HepG2 (cell line): Measurements from ENCODE around the gene PDIA6. TPM values are rescaled to one million over a fixed set of nuclear protein-coding genes. Genes with fewer than 3 reads are reported as not detected.
"Not testable (repeated sequence)": the region's sequence is repeated elsewhere in the genome, so short reads cannot be mapped to it uniquely, and the experiment has no call there.

ENCODE experiments used
- HIVEP1 ChIP-seq: sonication (generic); formaldehyde crosslinking; IDR thresholded peaks from 2 replicates; pipeline ENCODE4 v1.4.0; 2020; ENCODE audit warnings: mild to moderate bottlenecking, missing genetic modification reagents
- IKZF5 ChIP-seq: IDR thresholded peaks from 2 replicates; pipeline ENCODE4 v1.6.1; 2018; ENCODE audit warnings: missing genetic modification reagents, mild to moderate bottlenecking, missing compliant biosample characterization
- KDM3A ChIP-seq: IDR thresholded peaks from 2 replicates; pipeline ENCODE4 v1.6.1; 2018; ENCODE audit warnings: low read depth, missing compliant biosample characterization
- MXD3 ChIP-seq: IDR thresholded peaks from 2 replicates; pipeline ENCODE4 v1.6.1; 2016; ENCODE audit warnings: mild to moderate bottlenecking, missing biosample characterization, missing genetic modification reagents
- NAIF1 ChIP-seq: sonication (generic); formaldehyde crosslinking; IDR thresholded peaks from 2 replicates; pipeline ENCODE4 v1.5.0; 2020; ENCODE audit warnings: mild to moderate bottlenecking, missing genetic modification reagents, borderline replicate concordance
- PATZ1 ChIP-seq: sonication (generic); formaldehyde crosslinking; IDR thresholded peaks from 2 replicates; pipeline ENCODE4 v1.4.0; 2020; ENCODE audit warnings: missing genetic modification reagents
- SOX6 ChIP-seq, 2 experiments: fragments of 450-650 bp in 1 of 2; sonication (generic) in 1 of 2; formaldehyde crosslinking in 1 of 2; IDR thresholded peaks; 2 replicates each; pipeline versions ENCODE4 v1.4.0 to v1.6.1; 2017 to 2020; ENCODE audit warnings: antibody characterized with exemption in 1 of 2, mild to moderate bottlenecking in 1 of 2, missing genetic modification reagents in 1 of 2
- ZBTB7B ChIP-seq: sonication (generic); formaldehyde crosslinking; IDR thresholded peaks from 2 replicates; pipeline ENCODE4 v1.4.0; 2020; ENCODE audit warnings: missing genetic modification reagents
- ZNF18 ChIP-seq: sonication (generic); formaldehyde crosslinking; IDR thresholded peaks from 2 replicates; pipeline ENCODE4 v1.8.0; 2022; ENCODE audit warnings: mild to moderate bottlenecking, missing genetic modification reagents; ENCODE audit not compliant: insufficient replicate concordance
- ZNF441 ChIP-seq: sonication (generic); formaldehyde crosslinking; IDR thresholded peaks from 2 replicates; pipeline ENCODE4 v1.7.0; 2021; ENCODE audit warnings: missing genetic modification reagents, borderline replicate concordance
- ZNF563 ChIP-seq: sonication (generic); formaldehyde crosslinking; IDR thresholded peaks from 2 replicates; pipeline ENCODE4 v1.8.0; 2022; ENCODE audit warnings: mild to moderate bottlenecking, moderate library complexity, missing genetic modification reagents
- ZNF609 ChIP-seq: sonication (generic); formaldehyde crosslinking; IDR thresholded peaks from 2 replicates; pipeline ENCODE4 v1.4.0; 2020; ENCODE audit warnings: mild to moderate bottlenecking, missing genetic modification reagents, borderline replicate concordance
- ZNF766 ChIP-seq: sonication (generic); formaldehyde crosslinking; IDR thresholded peaks from 2 replicates; pipeline ENCODE4 v1.5.0; 2020; ENCODE audit warnings: missing genetic modification reagents, borderline replicate concordance
- ZNF777 ChIP-seq: sonication (generic); formaldehyde crosslinking; IDR thresholded peaks from 2 replicates; pipeline ENCODE4 v1.4.0; 2020; ENCODE audit warnings: missing genetic modification reagents
- ZNF782 ChIP-seq: sonication (generic); formaldehyde crosslinking; IDR thresholded peaks from 2 replicates; pipeline ENCODE4 v1.4.0; 2020; ENCODE audit warnings: missing genetic modification reagents, mild to moderate bottlenecking, borderline replicate concordance
- ZZZ3 ChIP-seq: sonication (generic); formaldehyde crosslinking; IDR thresholded peaks from 2 replicates; pipeline ENCODE4 v1.4.0; 2020; ENCODE audit warnings: missing genetic modification reagents, mild to moderate bottlenecking, borderline replicate concordance
- polyA plus RNA-seq, 8 experiments: library from polyadenylated mRNA; depleted of rRNA in 3 of 8; stranded (reverse) in 7 of 8; unstranded in 1 of 8; fragments of >200 nt; fragmentation: Illumina TruSeq in 4 of 8; extraction: Trizol in 4 of 8; gene quantifications; 2 replicates each; pipeline versions ENCODE4 v1.2.1 to v1.2.3, GENCODE V29; 2011 to 2016; ENCODE audit warnings: low read depth in 4 of 8, missing spikeins in 1 of 8, mixed read lengths in 1 of 8; ENCODE audit not compliant: insufficient read depth in 1 of 8
- total RNA-seq, 5 experiments: library from RNA; depleted of rRNA; stranded (reverse); fragments of >200 nt; fragmentation: Illumina TruSeq; extraction: Trizol; gene quantifications; 2 replicates each; pipeline ENCODE4 v1.2.3, GENCODE V29; 2016; ENCODE audit warnings: low read depth in 1 of 5

The PDIA6 gene
- total and polyA plus RNA-seq, 2 of the 13 experiments (the other 11 are each of a cell fraction or from before 2014, with no cell fraction given) = 586 to 642 TPM

GRCh38 chr2:10813163-10814138, 866 bp upstream of the PDIA6 start (continued):
- TF ChIP-seq ZNF766 (CRISPR knock-in tag) = 0 out of 2 replicates have a peak, but pooled peaks have one; percentile 11
- peak; percentile 10; the same call in 1 of the 2 replicates for TF ChIP-seq ZNF777 (CRISPR knock-in tag)
- 0 out of 2 replicates have a peak, but pooled peaks have one; percentile 21 for TF ChIP-seq ZNF441
- peak; percentile 61; the same call in 1 of the 2 replicates for TF ChIP-seq HIVEP1 (CRISPR knock-in tag)
- 0 out of 2 replicates have a peak, but pooled peaks have one; percentile 18 for TF ChIP-seq ZNF563 (CRISPR knock-in tag)
- peak; percentile 51; the same call in 1 of the 2 replicates for TF ChIP-seq ZZZ3
- TF ChIP-seq PATZ1 (CRISPR knock-in tag) = peak; percentile 74
- 0 out of 2 replicates have a peak, but pooled peaks have one; percentile 25 for TF ChIP-seq ZNF609 (CRISPR knock-in tag)
- peak; percentile 15; the same call in 1 of the 2 replicates for TF ChIP-seq IKZF5
- not testable (repeated sequence) for TF ChIP-seq SOX6 (IDR thresholded peaks at IDR 0.05)
- TF ChIP-seq SOX6 (CRISPR knock-in tag; IDR thresholded peaks at IDR 0.05) = peak; percentile 25; the same call in 1 of the 2 replicates
- 0 out of 2 replicates have a peak, but pooled peaks have one; percentile 11 for TF ChIP-seq ZBTB7B
- TF ChIP-seq KDM3A (CRISPR knock-in tag) = 0 out of 2 replicates have a peak, but pooled peaks have one; percentile 5
- peak; percentile 66; the same call in 1 of the 2 replicates for TF ChIP-seq NAIF1
- peak; percentile 25 for TF ChIP-seq ZNF18 (CRISPR knock-in tag)
- TF ChIP-seq MXD3 (CRISPR knock-in tag) = 0 out of 2 replicates have a peak, but pooled peaks have one; percentile 11
- peak; percentile 49; the same call in 1 of the 2 replicates for TF ChIP-seq ZNF782 (CRISPR knock-in tag)
